Loucy (cell line): Measurements from ENCODE around the gene PBX4.

Experiments used
- CTCF ChIP-seq: fragments of 200-600 bp; sonication (generic); conservative IDR thresholded peaks from 2 replicates; pipeline ENCODE4 v1.5.1; 2014; ENCODE audit warnings: mild to moderate bottlenecking, antibody characterized with exemption, low read length
- EZH2phosphoT487 ChIP-seq: fragments of 200-600 bp; IDR thresholded peaks from 2 replicates; pipeline ENCODE4 v1.6.1; 2018; ENCODE audit warnings: antibody characterized with exemption, mild to moderate bottlenecking, moderate library complexity, borderline replicate concordance

- TF ChIP-seq CTCF = no peak
- no peak for TF ChIP-seq EZH2phosphoT487
Observed at GRCh38 chr19:19619181-19619848, 828 bp upstream of the PBX4 start.
